HepG2 (cell line): ENCODE results near the gene SLC6A7. TPM values are rescaled to one million over a fixed set of nuclear protein-coding genes. Genes with fewer than 3 reads are reported as not detected.

ENCODE experiments used
- ATAC-seq: fragments of 200-7000 bp; cut with Tn5 transposase; 3 replicates; pipeline ENCODE4 v1.9.1; 2020; ENCODE audit warnings: mild to moderate bottlenecking, moderate library complexity
- BruUV-seq: library from RNA; stranded (reverse); fragments of 400-500 nt; replicated peaks from 2 replicates; lab custom pipeline; 2021; lab: Mats Ljungman, UMichigan
- CTCF ChIA-PET: fragments of 300-600 bp; formaldehyde crosslinking; extraction: SDS; loops from one replicate; lab custom pipeline; 2021; ENCODE audit warnings: low total read pairs, inconsistent platforms, low intra/inter-chr PET ratio; lab: Yijun Ruan, JAX
- POLR2A ChIA-PET: fragments of 350-600 bp; sonication (Branson Sonifier 250); formaldehyde crosslinking; loops from one replicate; lab custom pipeline; 2020; ENCODE audit warnings: antibody characterized with exemption, inconsistent platforms; lab: Yijun Ruan, JAX
- DNase-seq: peaks from one replicate; pipeline ENCODE4 v3.0.0-alpha.2; 2015; ENCODE audit warnings: low spot score
- FAIRE-seq: peaks from 3 replicates; lab custom pipeline; 2011; peaks lifted over from hg19 to GRCh38; lab: Jason Lieb, UNC
- H2AFZ ChIP-seq: one replicate; pipeline ENCODE4 v1.6.1; 2011; ENCODE audit warnings: low read length, inconsistent platforms
- H3K27ac ChIP-seq: fragments of 300-600 bp; 3 replicates; pipeline ENCODE4 v1.8.0; 2011; ENCODE audit warnings: mixed run types, mild to moderate bottlenecking, mixed read lengths, low read length, inconsistent platforms; ENCODE audit not compliant: insufficient read depth; ENCODE audit errors: extremely low read length
- H3K27me3 ChIP-seq, 2 experiments: fragments of 200-600 bp in 1 of 2; 2 replicates in 1 of 2; 3 replicates in 1 of 2; pipeline versions ENCODE4 v1.6.0 to v1.8.0; 2011; ENCODE audit warnings: low read length in 2 of 2, mild to moderate bottlenecking in 2 of 2, moderate library complexity in 2 of 2, inconsistent platforms in 1 of 2; ENCODE audit not compliant: insufficient read depth in 2 of 2, control insufficient read depth in 1 of 2
- H3K36me3 ChIP-seq, 2 experiments: fragments of 200-600 bp in 1 of 2; replicated peaks in 1 of 2; 2 replicates in 1 of 2; 3 replicates in 1 of 2; pipeline versions ENCODE4 v1.5.1 to v1.8.0; 2011; ENCODE audit warnings: low read length in 2 of 2, inconsistent platforms in 1 of 2; ENCODE audit not compliant: insufficient read depth in 2 of 2, control insufficient read depth in 1 of 2
- H3K4me1 ChIP-seq: 2 replicates; pipeline ENCODE4 v1.5.1; 2012; ENCODE audit warnings: low read length, inconsistent platforms; ENCODE audit not compliant: insufficient read depth
- H3K4me2 ChIP-seq: 2 replicates; pipeline ENCODE4 v1.6.0; 2011; ENCODE audit warnings: low read depth, low read length, inconsistent platforms
- H3K4me3 ChIP-seq, 3 experiments: fragments of 200-600 bp in 1 of 3; sonication (generic), shearing (Covaris generic) in 1 of 3; replicated peaks in 1 of 3; 2 replicates each; pipeline ENCODE4 v1.5.1; 2011 to 2016; ENCODE audit warnings: low read length in 3 of 3, inconsistent platforms in 2 of 3, low read depth in 2 of 3, mild to moderate bottlenecking in 2 of 3, control low read depth in 1 of 3, mixed read lengths in 1 of 3; ENCODE audit not compliant: insufficient read depth in 1 of 3
- H3K79me2 ChIP-seq: one replicate; pipeline ENCODE4 v1.6.1; 2011; ENCODE audit warnings: low read length, inconsistent platforms; ENCODE audit not compliant: insufficient read depth
- H3K9ac ChIP-seq: 2 replicates; pipeline ENCODE4 v1.6.0; 2011; ENCODE audit warnings: mild to moderate bottlenecking, low read depth, low read length, inconsistent platforms; ENCODE audit not compliant: insufficient read depth
- H3K9me3 ChIP-seq: 2 replicates; pipeline ENCODE4 v1.5.1; 2012; ENCODE audit warnings: mild to moderate bottlenecking, low read length
- H4K20me1 ChIP-seq: 2 replicates; pipeline ENCODE4 v1.6.0; 2011; ENCODE audit warnings: inconsistent platforms, mild to moderate bottlenecking, low read length, moderate library complexity; ENCODE audit not compliant: insufficient read depth
- DZIP1 ChIP-seq: sonication (generic); formaldehyde crosslinking; IDR thresholded peaks from 2 replicates; pipeline ENCODE4 v1.5.0; 2020; ENCODE audit warnings: mild to moderate bottlenecking, missing genetic modification reagents
- FLYWCH1 ChIP-seq: sonication (generic); formaldehyde crosslinking; IDR thresholded peaks from 2 replicates; pipeline ENCODE4 v1.8.1; 2023; ENCODE audit warnings: mild to moderate bottlenecking, missing genetic modification reagents
- HNRNPL ChIP-seq: fragments of 200-400 bp; formaldehyde crosslinking; IDR thresholded peaks from 2 replicates; pipeline ENCODE4 v1.6.1; 2017; ENCODE audit warnings: mild to moderate bottlenecking, low read depth, low read length
- KMT2B ChIP-seq: IDR thresholded peaks from 2 replicates; pipeline ENCODE4 v1.6.1; 2016; ENCODE audit warnings: missing genetic modification reagents, missing compliant biosample characterization
- LCORL ChIP-seq, 2 experiments: fragments of 450-650 bp in 1 of 2; sonication (generic) in 1 of 2; formaldehyde crosslinking in 1 of 2; IDR thresholded peaks; 2 replicates each; pipeline versions ENCODE4 v1.5.0 to v1.6.1; 2017 to 2020; ENCODE audit warnings: antibody characterized with exemption in 1 of 2, missing genetic modification reagents in 1 of 2
- MAX ChIP-seq: IDR thresholded peaks from 2 replicates; pipeline ENCODE4 v1.6.1; 2012; ENCODE audit warnings: inconsistent platforms
- PRDM15 ChIP-seq: sonication (generic); formaldehyde crosslinking; IDR thresholded peaks from 2 replicates; pipeline ENCODE4 v1.4.0; 2020; ENCODE audit warnings: missing genetic modification reagents
- ZFP37 ChIP-seq: sonication (generic); formaldehyde crosslinking; IDR thresholded peaks from 2 replicates; pipeline ENCODE4 v1.4.0; 2020; ENCODE audit warnings: missing genetic modification reagents, borderline replicate concordance
- ZNF768 ChIP-seq: sonication (generic); formaldehyde crosslinking; IDR thresholded peaks from 2 replicates; pipeline ENCODE4 v1.4.0; 2020; ENCODE audit warnings: missing genetic modification reagents
- WGBS: methylation state at CpG from one replicate; pipeline ENCODE4 v1.1.6; 2017; ENCODE audit warnings: low lambda C conversion rate; 5-methylcytosine and 5-hydroxymethylcytosine counted together
- in situ Hi-C: cut with HindIII; loops from 2 replicates; pipeline ENCODE4 v1.10.0; 2017; ENCODE audit warnings: low pct_unique_long_range_greater_than_20kb; ENCODE audit not compliant: extremely low pct_ligation_motif_present
- intact Hi-C: fragments of 100-400 bp; cut with micrococcal nuclease; formaldehyde crosslinking; loops from one replicate; pipeline ENCODE4 v1.10.0; 2022; ENCODE audit not compliant: unreplicated experiment
- polyA plus RNA-seq, 8 experiments: library from polyadenylated mRNA; depleted of rRNA in 3 of 8; stranded (reverse) in 7 of 8; unstranded in 1 of 8; fragments of >200 nt; fragmentation: Illumina TruSeq in 4 of 8; extraction: Trizol in 4 of 8; gene quantifications; 2 replicates each; pipeline versions ENCODE4 v1.2.1 to v1.2.3, GENCODE V29; 2011 to 2016; ENCODE audit warnings: low read depth in 4 of 8, missing spikeins in 1 of 8, mixed read lengths in 1 of 8; ENCODE audit not compliant: insufficient read depth in 1 of 8
- total RNA-seq, 5 experiments: library from RNA; depleted of rRNA; stranded (reverse); fragments of >200 nt; fragmentation: Illumina TruSeq; extraction: Trizol; gene quantifications; 2 replicates each; pipeline ENCODE4 v1.2.3, GENCODE V29; 2016; ENCODE audit warnings: low read depth in 1 of 5
- TF ChIP-seq, protein P1 (sequence below): sonication (generic); formaldehyde crosslinking; IDR thresholded peaks from 2 replicates; pipeline ENCODE4 v1.5.0; 2020; ENCODE audit warnings: missing genetic modification reagents

SLC6A7 gene
- total and polyA plus RNA-seq, 2 of the 13 experiments (the other 11 are each of a cell fraction or from before 2014, with no cell fraction given), result not detected

DNA sequence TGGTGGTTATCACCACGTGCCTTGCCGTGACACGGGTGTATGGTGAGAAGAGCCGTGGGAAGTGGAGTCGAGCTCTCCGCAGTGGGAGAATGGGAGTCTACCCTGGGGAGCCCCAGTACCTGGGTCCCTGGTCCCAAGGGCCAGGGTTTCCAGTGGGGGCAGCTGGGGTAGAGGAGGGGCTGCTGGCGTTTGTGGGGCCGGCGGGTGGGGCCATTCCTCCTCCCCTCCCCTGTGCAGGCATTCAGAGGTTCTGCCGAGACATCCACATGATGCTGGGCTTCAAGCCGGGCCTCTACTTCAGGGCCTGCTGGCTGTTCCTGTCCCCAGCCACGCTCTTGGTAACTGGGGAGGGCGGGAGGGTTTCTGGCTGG, 14.7 kb downstream of the SLC6A7 start:
- POLR2A ChIA-PET, result no interaction called here
- WGBS, result 7% methylated on average over 3 of the region's 13 CpGs
- H3K4me1 ChIP-seq, result no peaks in the 10 kb centered on the region
- in situ Hi-C loops (no loop called here), intact Hi-C loops (no loop called here)
- H3K4me2 ChIP-seq, result no peak overlapping the region
- H4K20me1 ChIP-seq, result no peaks in the 10 kb centered on the region
- BruUV-seq, result no TSS peak
- H3K79me2 ChIP-seq, result no peaks in the 10 kb centered on the region
- H3K36me3 ChIP-seq, result no peaks in the 10 kb centered on the region
- H3K27ac ChIP-seq, result no peak overlapping the region
- H3K27me3 ChIP-seq, result peaks cover 4 to 61% of the 10 kb centered on the region in 2 experiments; a peak in 3 of 5 replicates
- FAIRE-seq (no peak), ATAC-seq (no peak), DNase-seq (no peak)
- no peak overlapping the region for H3K4me3 ChIP-seq
- CTCF ChIA-PET, result no interaction called here
- TF ChIP-seq HNRNPL (no peak), PRDM15 (no peak), KMT2B (no peak)
- no peak overlapping the region for H3K9ac ChIP-seq
- no peaks in the 10 kb centered on the region for H3K9me3 ChIP-seq
- H2AFZ ChIP-seq, result no peak overlapping the region

- in situ Hi-C loops, result no loop called here
- WGBS, result 43% methylated on average over 6 of the region's 6 CpGs
- no TSS peak for BruUV-seq
- CTCF ChIA-PET, result no interaction called here
- ATAC-seq, result no peak
- H3K4me1 ChIP-seq, result no peaks in the 10 kb centered on the region
- H4K20me1 ChIP-seq, result no peaks in the 10 kb centered on the region
- H2AFZ ChIP-seq, result no peak overlapping the region
- no peaks in the 10 kb centered on the region for H3K9me3 ChIP-seq
- H3K27me3 ChIP-seq, result peaks cover 7 to 74% of the 10 kb centered on the region in 2 experiments; a peak in 3 of 5 replicates
- POLR2A ChIA-PET, result no interaction called here
- H3K9ac ChIP-seq, result no peak overlapping the region
- intact Hi-C loops, result no loop called here
- H3K79me2 ChIP-seq, result no peaks in the 10 kb centered on the region
- no peak overlapping the region for H3K27ac ChIP-seq
- H3K4me3 ChIP-seq, result no peak overlapping the region
- no peak for DNase-seq
- H3K36me3 ChIP-seq, result no peaks in the 10 kb centered on the region
- no peak overlapping the region for H3K4me2 ChIP-seq
- FAIRE-seq, result no peak
- TF ChIP-seq MAX (no peak), LCORL (IDR thresholded peaks at IDR 0.05) (no peak), LCORL (CRISPR knock-in tag; IDR thresholded peaks at IDR 0.05) (no peak), DZIP1 (no peak), ZNF768 (CRISPR knock-in tag) (peak; percentile 94), FLYWCH1 (CRISPR knock-in tag) (no peak), ZFP37 (CRISPR knock-in tag) (no peak)
- TF ChIP-seq, protein P1, sequence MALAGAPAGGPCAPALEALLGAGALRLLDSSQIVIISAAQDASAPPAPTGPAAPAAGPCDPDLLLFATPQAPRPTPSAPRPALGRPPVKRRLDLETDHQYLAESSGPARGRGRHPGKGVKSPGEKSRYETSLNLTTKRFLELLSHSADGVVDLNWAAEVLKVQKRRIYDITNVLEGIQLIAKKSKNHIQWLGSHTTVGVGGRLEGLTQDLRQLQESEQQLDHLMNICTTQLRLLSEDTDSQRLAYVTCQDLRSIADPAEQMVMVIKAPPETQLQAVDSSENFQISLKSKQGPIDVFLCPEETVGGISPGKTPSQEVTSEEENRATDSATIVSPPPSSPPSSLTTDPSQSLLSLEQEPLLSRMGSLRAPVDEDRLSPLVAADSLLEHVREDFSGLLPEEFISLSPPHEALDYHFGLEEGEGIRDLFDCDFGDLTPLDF (CRISPR knock-in tag), result no peak
These were observed 16.4 kb downstream of the SLC6A7 start for GRCh38 chr5:150206098-150206778.
